NCI-H82 treated with DMSO at 0.1 percent for 48 hours (cell line): ENCODE measurements around the gene UBE2E2.

ENCODE experiments used
- DNase-seq: peaks from one replicate; lab custom pipeline; 2025; ENCODE audit not compliant: unreplicated experiment; lab: John Stamatoyannopoulos, UW

The UBE2E2 gene

DNA sequence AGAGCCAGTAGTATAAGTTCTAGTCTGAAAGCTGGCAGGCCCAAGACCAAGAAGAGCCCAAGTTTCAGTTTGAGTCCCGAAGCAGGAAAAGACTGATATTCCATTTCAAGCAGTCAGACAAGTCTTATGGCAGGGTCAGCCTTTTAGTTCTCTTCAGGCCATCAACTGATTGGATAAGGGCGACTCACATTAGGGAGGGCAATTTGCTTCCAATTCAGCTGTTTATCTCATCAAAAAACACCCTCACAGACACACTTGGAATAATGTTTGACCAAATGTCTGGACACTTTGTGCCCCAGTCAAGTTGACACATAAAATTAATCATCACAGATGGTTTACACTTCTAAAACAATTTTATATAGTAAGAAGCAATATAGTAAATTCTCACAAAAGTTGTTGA, 69.7 kb downstream of the UBE2E2 start:
- no peak for DNase-seq

GRCh38 chr3:23275061-23275460, 71.9 kb downstream of the UBE2E2 start:
- no peak for DNase-seq

DNA sequence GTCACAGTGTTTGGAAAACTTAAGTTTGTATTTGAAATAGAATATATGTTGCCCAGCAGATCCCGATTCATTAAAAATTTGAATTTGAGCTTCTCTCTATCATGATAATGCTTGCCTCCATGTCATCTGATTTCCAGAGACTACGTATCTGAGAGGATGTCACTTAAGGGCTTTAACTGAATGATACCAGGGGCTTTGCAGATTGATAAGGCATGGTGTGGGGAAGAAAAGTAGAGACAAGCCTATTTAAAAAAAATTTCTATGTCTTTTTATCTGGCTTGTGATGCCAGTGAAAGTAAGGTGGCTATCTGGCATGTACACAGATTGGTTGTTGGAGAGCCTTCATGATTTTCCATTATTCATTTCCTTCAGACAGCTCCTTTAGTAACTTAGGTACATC, 72.7 kb downstream of the UBE2E2 start:
- DNase-seq = no peak

DNA sequence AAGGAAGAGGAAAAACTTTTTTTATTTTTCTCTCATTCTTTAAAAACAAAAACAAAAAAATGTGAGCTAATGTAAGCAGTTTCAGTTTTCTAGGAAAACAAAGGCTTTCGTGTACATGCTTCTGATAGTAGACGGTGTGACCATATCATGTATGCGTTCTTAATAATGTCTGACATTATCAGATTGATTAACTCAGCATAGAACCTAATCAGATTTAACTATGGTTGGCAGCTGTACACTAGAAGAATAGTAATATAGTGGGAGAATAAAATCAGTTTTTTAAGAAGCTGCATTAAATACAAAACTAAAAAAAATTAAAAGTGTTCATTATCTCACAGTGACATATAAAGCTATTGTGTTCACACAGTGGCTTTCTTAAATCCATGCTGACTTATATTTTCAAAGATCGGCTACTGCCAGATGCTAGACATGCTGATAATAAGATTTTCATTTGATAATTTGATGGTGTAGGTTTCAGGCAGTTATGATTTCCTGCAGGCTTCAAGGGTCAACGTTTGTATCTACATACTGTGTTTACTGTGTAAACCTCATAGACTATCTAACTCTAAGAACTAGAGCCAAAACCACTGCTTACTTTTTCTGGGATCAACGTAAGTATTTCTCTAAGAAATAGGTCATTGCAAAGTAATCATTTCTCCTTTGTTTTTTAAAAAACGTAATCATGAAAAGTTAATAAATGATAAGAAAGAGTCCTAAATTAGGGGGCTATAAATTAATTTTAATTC, 74.0 kb downstream of the UBE2E2 start:
- DNase-seq = peak; percentile 45

DNA sequence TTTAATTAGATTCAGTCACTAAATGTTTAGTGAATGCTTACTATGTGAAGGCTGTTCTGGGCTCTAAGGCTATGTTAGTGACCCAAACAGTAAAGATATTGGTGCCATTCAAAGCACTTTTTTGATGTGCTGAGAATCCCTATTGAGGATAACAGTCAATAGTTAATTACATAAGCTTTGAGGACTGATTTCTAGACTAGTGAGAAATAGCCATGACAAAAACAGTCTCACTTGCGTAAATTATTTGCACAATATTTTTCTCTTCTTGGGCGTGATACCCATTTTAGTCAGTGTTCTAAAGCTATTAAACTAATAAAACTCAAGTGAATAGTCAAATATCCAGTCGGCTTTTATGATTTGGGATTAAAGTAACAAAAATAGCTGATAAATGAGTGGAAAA, 74.6 kb downstream of the UBE2E2 start:
- no peak for DNase-seq

DNA sequence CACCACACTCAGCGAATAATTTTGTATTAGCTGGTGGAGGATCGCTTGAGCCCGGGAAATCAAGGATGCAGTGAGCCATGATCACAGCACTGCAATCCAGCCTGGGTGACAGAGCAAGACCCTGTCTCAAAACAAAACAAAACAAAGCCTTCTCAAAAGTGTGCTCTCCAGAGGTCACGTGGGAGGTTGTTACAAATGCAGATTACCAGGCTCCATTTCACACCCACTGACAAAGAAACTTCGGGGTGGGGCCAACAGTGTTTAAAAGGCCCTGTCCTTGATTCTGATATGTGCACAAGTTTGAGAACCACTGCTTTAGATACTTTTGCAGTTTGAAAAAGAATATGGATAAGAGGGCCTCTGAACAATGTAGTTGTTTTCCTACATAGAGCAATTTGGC, 80.5 kb downstream of the UBE2E2 start:
- DNase-seq = no peak

DNA sequence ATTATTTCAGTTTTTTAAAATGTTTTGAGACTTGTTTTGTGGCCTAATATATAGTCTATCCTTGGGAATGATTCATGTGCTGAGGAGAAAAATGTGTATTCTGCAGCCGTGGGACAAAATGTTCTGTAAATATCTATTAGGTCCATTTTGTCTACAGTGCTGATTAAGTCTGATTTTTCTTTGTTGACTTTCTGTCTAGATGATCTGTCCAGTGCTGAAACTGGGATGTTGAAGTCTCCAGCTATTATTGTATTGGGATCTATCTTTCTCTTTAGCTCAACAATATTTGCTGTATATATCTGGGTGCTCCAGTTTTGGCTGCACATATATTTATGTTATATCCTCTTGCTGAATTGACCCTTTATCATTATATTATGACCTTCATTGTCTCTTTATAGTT, 85.2 kb downstream of the UBE2E2 start:
- no peak for DNase-seq

GRCh38 chr3:23288715-23289114, 85.6 kb downstream of the UBE2E2 start:
- no peak for DNase-seq

DNA sequence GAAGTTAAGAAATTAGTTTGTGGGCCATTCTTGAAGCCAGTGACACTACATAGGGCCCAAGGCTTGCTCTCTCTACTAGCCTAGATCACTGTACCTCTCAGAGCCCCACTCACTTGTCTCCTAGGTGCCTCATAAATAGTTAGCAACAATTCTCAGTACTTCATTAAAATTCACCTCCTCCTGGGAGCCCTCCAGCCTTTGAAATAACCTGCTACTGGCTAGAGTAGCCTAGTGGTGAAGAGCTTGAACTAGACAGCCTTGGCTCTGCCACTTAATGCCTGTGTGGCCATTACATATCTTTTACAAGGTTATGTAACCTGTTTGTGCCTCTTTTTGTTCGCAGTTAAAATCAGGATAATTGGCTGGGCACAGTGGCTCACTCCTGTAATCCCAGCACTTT, 89.3 kb downstream of the UBE2E2 start:
- DNase-seq = no peak

GRCh38 chr3:23294770-23295387, 91.8 kb downstream of the UBE2E2 start:
- DNase-seq = no peak

DNA sequence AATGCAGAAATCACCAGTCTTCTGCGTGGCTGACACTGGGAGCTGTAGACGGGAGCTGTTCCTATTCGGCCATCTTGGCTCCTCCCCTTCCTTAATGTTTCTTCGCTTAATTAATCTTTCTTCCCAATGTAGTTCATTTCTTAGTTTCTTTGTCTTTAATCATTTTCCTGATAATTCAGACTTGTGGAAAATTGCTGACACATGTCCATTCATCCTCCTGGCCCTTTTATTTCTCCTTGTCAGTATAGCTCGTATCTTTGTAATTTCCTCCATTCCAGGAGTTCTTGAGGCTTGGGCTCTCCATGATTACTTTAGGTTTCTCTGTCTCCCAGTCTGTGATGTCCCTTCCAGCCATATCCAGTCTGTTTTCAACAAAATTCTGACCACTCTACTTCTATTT, 98.7 kb downstream of the UBE2E2 start:
- no peak for DNase-seq

GRCh38 chr3:23302271-23302670, 99.1 kb downstream of the UBE2E2 start:
- no peak for DNase-seq

DNA sequence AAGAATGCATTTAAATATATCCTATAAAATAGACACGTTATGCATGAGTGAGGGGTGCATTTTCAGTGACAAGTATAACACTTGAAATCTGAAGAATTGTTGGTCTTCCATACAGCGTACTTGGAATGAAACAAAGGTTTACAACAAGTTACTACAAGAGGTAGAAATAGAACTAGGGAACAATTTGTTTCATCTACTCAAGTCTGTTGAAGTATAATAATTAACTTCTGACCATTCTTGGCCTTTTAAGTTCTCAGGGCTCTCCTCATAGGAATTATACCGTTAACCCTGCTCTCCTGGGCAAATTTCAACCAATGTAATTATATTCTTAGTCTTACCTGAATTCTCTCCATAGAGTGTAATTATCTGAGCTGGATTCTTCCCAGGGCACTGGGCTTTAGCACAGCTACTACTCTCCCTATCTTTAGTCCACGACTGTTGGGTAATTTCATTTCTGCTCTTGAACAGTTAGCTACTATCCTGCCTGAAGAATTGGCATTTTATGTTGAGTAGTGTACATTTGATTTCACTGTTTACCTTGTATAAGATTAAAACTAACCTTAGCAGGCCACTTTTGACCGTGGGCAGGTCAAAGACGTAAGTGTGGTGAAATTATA, 100.6 kb downstream of the UBE2E2 start:
- no peak for DNase-seq

- DNase-seq = no peak
Observed at GRCh38 chr3:23304424-23304823, 101.3 kb downstream of the UBE2E2 start.

DNA sequence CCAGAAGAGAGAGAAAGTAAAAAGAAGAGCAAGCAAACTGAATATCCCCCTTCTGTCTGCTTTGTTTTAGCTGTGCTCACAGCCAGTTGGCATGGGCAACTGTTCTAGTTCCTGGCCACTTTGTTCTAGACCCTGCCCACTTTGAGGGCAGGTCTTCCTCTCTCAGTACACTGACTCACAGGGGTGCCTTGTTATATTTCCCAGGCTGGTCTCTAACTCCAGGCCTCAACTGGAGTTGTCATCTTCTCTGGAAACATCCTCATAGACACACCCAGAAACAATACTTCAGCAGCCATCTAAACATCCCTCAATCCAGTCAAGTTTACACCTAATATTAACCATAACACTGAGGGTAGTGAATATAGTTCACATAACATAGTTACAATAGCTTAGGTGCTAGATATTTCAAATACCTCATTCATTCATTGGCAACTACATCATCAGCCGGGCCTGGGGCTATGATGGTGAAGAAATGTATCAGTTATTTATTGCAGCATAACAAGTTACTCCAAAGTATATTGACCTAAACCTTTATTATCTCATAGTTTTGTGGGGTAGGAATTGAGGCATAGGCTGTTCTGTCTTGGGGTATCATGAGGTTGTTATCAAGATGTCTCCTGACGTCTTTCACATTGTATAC, 106.0 kb downstream of the UBE2E2 start:
- no peak for DNase-seq

GRCh38 chr3:23312866-23313265, 109.7 kb downstream of the UBE2E2 start:
- DNase-seq = no peak

- DNase-seq = no peak
Observed at GRCh38 chr3:23314981-23315762, 112.0 kb downstream of the UBE2E2 start.

GRCh38 chr3:23316924-23317323, 113.8 kb downstream of the UBE2E2 start:
- no peak for DNase-seq

GRCh38 chr3:23319366-23320312, 116.5 kb downstream of the UBE2E2 start:
- no peak for DNase-seq
